IPS DF 6.9 (cell line): ENCODE results near the gene ZNF689.

Source experiments
- DNase-seq: peaks from one replicate; pipeline ENCODE4 v3.0.0-alpha.2; 2013; ENCODE audit warnings: low read depth, low spot score
- H3K27ac ChIP-seq: one replicate; pipeline ENCODE4 v1.5.1; 2013; ENCODE audit warnings: low read length, control low read depth
- H3K27me3 ChIP-seq: 2 replicates; pipeline ENCODE4 v1.6.1; 2013; ENCODE audit warnings: mild to moderate bottlenecking, low read length; ENCODE audit not compliant: control insufficient read depth, insufficient read depth
- H3K36me3 ChIP-seq: 2 replicates; pipeline ENCODE4 v1.6.1; 2013; ENCODE audit warnings: low read length; ENCODE audit not compliant: control insufficient read depth, insufficient read depth
- H3K4me1 ChIP-seq: 2 replicates; pipeline ENCODE4 v1.6.1; 2013; ENCODE audit warnings: low read length; ENCODE audit not compliant: control insufficient read depth, insufficient read depth
- H3K4me3 ChIP-seq: 2 replicates; pipeline ENCODE4 v1.5.1; 2013; ENCODE audit warnings: mild to moderate bottlenecking, low read length
- H3K9me3 ChIP-seq: 2 replicates; pipeline ENCODE4 v1.6.1; 2013; ENCODE audit warnings: low read length, inconsistent platforms; ENCODE audit not compliant: control insufficient read depth, insufficient read depth
- WGBS: extraction: QIAGEN DNeasy Blood & Tissue Kit; methylation state at CpG from one replicate; pipeline ENCODE4 v1.1.7; 2013; ENCODE audit warnings: mixed read lengths, missing lambda C conversion rate; ENCODE audit not compliant: insufficient read length, insufficient coverage; 5-methylcytosine and 5-hydroxymethylcytosine counted together

The ZNF689 gene

GRCh38 chr16:30570636-30571444 lies 39.3 kb downstream of the ZNF689 start:
- WGBS = no CpG with 5 or more reads among the region's 22 CpGs
- peaks cover 1% of the 10 kb centered on the region for H3K4me1 ChIP-seq
- no peak for DNase-seq
- H3K27ac ChIP-seq = no peak overlapping the region
- no peaks in the 10 kb centered on the region for H3K9me3 ChIP-seq
- H3K27me3 ChIP-seq = no peaks in the 10 kb centered on the region
- H3K4me3 ChIP-seq = peak overlapping the region; percentile 68; the same call in 1 of the 2 replicates
- no peaks in the 10 kb centered on the region for H3K36me3 ChIP-seq

GRCh38 chr16:30569746-30570635 lies 40.2 kb downstream of the ZNF689 start:
- H3K27ac ChIP-seq = no peak overlapping the region
- H3K27me3 ChIP-seq = no peaks in the 10 kb centered on the region
- H3K9me3 ChIP-seq = no peaks in the 10 kb centered on the region
- H3K4me3 ChIP-seq = no peak overlapping the region
- no CpG with 5 or more reads among the region's 44 CpGs for WGBS
- no peak for DNase-seq
- H3K4me1 ChIP-seq = peaks cover 1% of the 10 kb centered on the region
- H3K36me3 ChIP-seq = no peaks in the 10 kb centered on the region

- no peak overlapping the region for H3K4me3 ChIP-seq
- H3K36me3 ChIP-seq = no peaks in the 10 kb centered on the region
- peaks cover 1% of the 10 kb centered on the region for H3K4me1 ChIP-seq
- no CpG with 5 or more reads among the region's 3 CpGs for whole genome bisulfite sequencing
- H3K27ac ChIP-seq = no peak overlapping the region
- no peaks in the 10 kb centered on the region for H3K9me3 ChIP-seq
- H3K27me3 ChIP-seq = no peaks in the 10 kb centered on the region
- DNase-seq = no peak
Observed at GRCh38 chr16:30569281-30569680, 40.9 kb downstream of the ZNF689 start.

GRCh38 chr16:30567991-30568638 lies 42.1 kb downstream of the ZNF689 start:
- WGBS = no CpG with 5 or more reads among the region's 6 CpGs
- H3K4me3 ChIP-seq = no peak overlapping the region
- H3K27ac ChIP-seq = no peak overlapping the region
- H3K36me3 ChIP-seq = no peaks in the 10 kb centered on the region
- peaks cover 1% of the 10 kb centered on the region for H3K4me1 ChIP-seq
- DNase-seq = no peak
- H3K9me3 ChIP-seq = no peaks in the 10 kb centered on the region
- no peaks in the 10 kb centered on the region for H3K27me3 ChIP-seq

- peaks cover 1% of the 10 kb centered on the region for H3K4me1 ChIP-seq
- DNase-seq = no peak
- H3K36me3 ChIP-seq = no peaks in the 10 kb centered on the region
- no CpG with 5 or more reads among the region's 14 CpGs for WGBS
- H3K27me3 ChIP-seq = no peaks in the 10 kb centered on the region
- no peak overlapping the region for H3K27ac ChIP-seq
- H3K9me3 ChIP-seq = no peaks in the 10 kb centered on the region
- no peak overlapping the region for H3K4me3 ChIP-seq
Observed at GRCh38 chr16:30567160-30567990, 42.8 kb downstream of the ZNF689 start.

- Histone ChIP-seq H3K4me1 (peaks cover 1% of the 10 kb centered on the region), H3K9me3 (no peaks in the 10 kb centered on the region), H3K4me3 (no peak overlapping the region), H3K27ac (no peak overlapping the region), H3K27me3 (no peaks in the 10 kb centered on the region), H3K36me3 (no peaks in the 10 kb centered on the region)
- WGBS = no CpG with 5 or more reads among the region's 4 CpGs
- no peak for DNase-seq
Observed at GRCh38 chr16:30566531-30566930, 43.7 kb downstream of the ZNF689 start.

- H3K27me3 ChIP-seq = no peaks in the 10 kb centered on the region
- H3K4me1 ChIP-seq = peaks cover 1% of the 10 kb centered on the region
- H3K27ac ChIP-seq = no peak overlapping the region
- DNase-seq = no peak
- H3K9me3 ChIP-seq = no peaks in the 10 kb centered on the region
- H3K4me3 ChIP-seq = no peak overlapping the region
- no CpG with 5 or more reads among the region's 8 CpGs for WGBS
- no peaks in the 10 kb centered on the region for H3K36me3 ChIP-seq
Observed at GRCh38 chr16:30565984-30566383, 44.2 kb downstream of the ZNF689 start.

GRCh38 chr16:30565526-30565925 lies 44.7 kb downstream of the ZNF689 start:
- Histone ChIP-seq H3K36me3 (no peaks in the 10 kb centered on the region), H3K27me3 (no peaks in the 10 kb centered on the region), H3K4me3 (no peak overlapping the region), H3K27ac (no peak overlapping the region), H3K9me3 (no peaks in the 10 kb centered on the region), H3K4me1 (peaks cover 1% of the 10 kb centered on the region)
- DNase-seq = no peak
- no CpG with 5 or more reads among the region's 7 CpGs for WGBS

- no peak overlapping the region for H3K4me3 ChIP-seq
- no peaks in the 10 kb centered on the region for H3K9me3 ChIP-seq
- H3K36me3 ChIP-seq = no peaks in the 10 kb centered on the region
- no peak for DNase-seq
- WGBS = no CpG with 5 or more reads among the region's 14 CpGs
- no peaks in the 10 kb centered on the region for H3K27me3 ChIP-seq
- no peak overlapping the region for H3K27ac ChIP-seq
- H3K4me1 ChIP-seq = no peaks in the 10 kb centered on the region
Observed at GRCh38 chr16:30562021-30562420, 48.2 kb downstream of the ZNF689 start.
